Pancreas (tissue), 10 donors: ENCODE data around the gene AOC3. TPM values are rescaled to one million over a fixed set of nuclear protein-coding genes. Genes with fewer than 3 reads are reported as not detected.
A peak's percentile ranks its signal among the peaks of the same experiment; 100 is the strongest.
"Not testable (repeated sequence)": the region's sequence is repeated elsewhere in the genome, so short reads cannot be mapped to it uniquely, and the experiment has no call there.

Source experiments
- ATAC-seq, 4 donors: fragments of 200-7000 bp; cut with Tn5 transposase; one replicate each; pipeline versions ENCODE4 v1.8.0 to v1.9.1; 2020; ENCODE audit warnings: mild to moderate bottlenecking in 4 of 4, moderate library complexity in 4 of 4
- DNase-seq, 6 donors: peaks; one replicate each; pipeline ENCODE4 v3.0.0-alpha.2; 2020
- FAIRE-seq: peaks from 2 replicates; lab custom pipeline; 2012; peaks lifted over from hg19 to GRCh38; lab: Jason Lieb, UNC
- H3K27ac ChIP-seq, 4 donors: fragments of 200-600 bp; sonication (generic); 1 replicate in 3 of 4; 2 replicates in 1 of 4; pipeline versions ENCODE4 v1.5.0 to v1.8.0; 2020
- H3K27me3 ChIP-seq, 4 donors: fragments of 200-600 bp; one replicate each; pipeline ENCODE4 v1.8.0; 2021
- H3K36me3 ChIP-seq, 3 donors: fragments of 200-600 bp; sonication (generic) in 1 of 3; one replicate each; pipeline versions ENCODE4 v1.5.0 to v1.8.0; 2020 to 2021
- H3K4me1 ChIP-seq, 3 donors: fragments of 200-600 bp; one replicate each; pipeline ENCODE4 v1.8.0; 2021
- H3K4me3 ChIP-seq, 4 donors: fragments of 200-600 bp; sonication (generic) in 2 of 4; one replicate each; pipeline versions ENCODE4 v1.5.0 to v1.8.0; 2020 to 2021
- H3K9me3 ChIP-seq, 4 donors: fragments of 200-600 bp; one replicate each; pipeline ENCODE4 v1.8.0; 2021
- WGBS, 2 donors: extraction: QIAGEN DNeasy Blood & Tissue Kit; methylation state at CpG; one replicate each; pipeline ENCODE4 v1.1.7; 2013; 5-methylcytosine and 5-hydroxymethylcytosine counted together
- intact Hi-C, 3 donors: fragments of 100-400 bp; cut with DNase I; formaldehyde crosslinking; loops; one replicate each; pipeline versions ENCODE4 v1.11.1 to v1.14.2; 2022
- polyA plus RNA-seq, 2 donors: library from polyadenylated mRNA; stranded (reverse); fragments of 200-250 nt; gene quantifications; one replicate each; pipeline ENCODE4 v1.2.3, GENCODE V29; 2013
- total RNA-seq, 6 donors: library from RNA; stranded (reverse); fragmentation: NEBNext Ultra II Directional in 4 of 6; extraction: Animal tissue kit (Norgen Biotek cat#: 25700) in 4 of 6; gene quantifications; one replicate each; pipeline versions ENCODE4 v1.2.1 to v1.2.4, GENCODE V29; 2021 to 2023
- TF ChIP-seq, protein P1 (sequence below), 4 donors: fragments of 200-600 bp; sonication (generic) in 3 of 4; IDR thresholded peaks; one replicate each; pipeline versions ENCODE4 v1.5.0 to v1.8.0; 2021; ENCODE audit warnings: antibody characterized with exemption in 4 of 4
- donor health status: healthy with polysubstance abuse.
- donor health status: DM: no; HTN: no; CAD: no; lungs with moderate emphysema.
- donor health status: DM: no; HTN: no; CAD: no.
- donor health status: control.
- donor health status: control.
- donor health status: Bipolar disorder and iron deficiency.
- donor health status: DM: yes; HTN: yes; CAD: no.
- donor health status: DM: no; HTN: no; CAD: no.
- donor health status: DM: no; HTN: no; CAD: no.
- donor health status: DM: yes; HTN: yes; CAD: no.

The AOC3 gene
- total and polyA plus RNA-seq, 8 donors, result 1.9 to 11.3 (median 7.4) TPM

DNA sequence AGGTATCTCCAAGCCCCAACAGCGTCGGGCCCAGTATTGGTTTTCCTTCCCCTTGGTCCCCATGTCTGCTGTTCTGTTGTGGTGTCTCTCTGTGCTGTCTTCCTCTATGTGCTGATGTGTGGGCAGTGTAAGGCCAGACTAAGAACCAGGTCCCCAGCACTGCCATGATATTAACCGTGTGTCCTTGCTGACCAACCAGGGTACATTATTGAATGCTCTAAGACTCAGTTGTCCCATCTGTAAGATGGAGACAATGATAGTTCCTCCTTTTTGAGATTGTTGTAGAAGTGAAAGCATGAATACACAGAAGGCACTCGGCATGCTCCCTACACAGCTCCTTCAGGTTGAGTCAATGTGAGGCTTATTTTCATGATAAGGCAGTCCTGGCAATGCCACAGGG, 20.6 kb downstream of the AOC3 start:
- Histone ChIP-seq H3K4me1 (peaks cover 0 to 7% (median 1%) of the 10 kb centered on the region in 3 donors), H3K36me3 (no peaks in the 10 kb centered on the region), H3K4me3 (no peak overlapping the region), H3K27me3 (no peaks in the 10 kb centered on the region), H3K9me3 (no peaks in the 10 kb centered on the region), H3K27ac (no peak overlapping the region)
- WGBS, 2 donors, result 94% methylated on average over 4 of the region's 4 CpGs
- intact Hi-C loops, result no loop called here
- TF ChIP-seq, protein P1, sequence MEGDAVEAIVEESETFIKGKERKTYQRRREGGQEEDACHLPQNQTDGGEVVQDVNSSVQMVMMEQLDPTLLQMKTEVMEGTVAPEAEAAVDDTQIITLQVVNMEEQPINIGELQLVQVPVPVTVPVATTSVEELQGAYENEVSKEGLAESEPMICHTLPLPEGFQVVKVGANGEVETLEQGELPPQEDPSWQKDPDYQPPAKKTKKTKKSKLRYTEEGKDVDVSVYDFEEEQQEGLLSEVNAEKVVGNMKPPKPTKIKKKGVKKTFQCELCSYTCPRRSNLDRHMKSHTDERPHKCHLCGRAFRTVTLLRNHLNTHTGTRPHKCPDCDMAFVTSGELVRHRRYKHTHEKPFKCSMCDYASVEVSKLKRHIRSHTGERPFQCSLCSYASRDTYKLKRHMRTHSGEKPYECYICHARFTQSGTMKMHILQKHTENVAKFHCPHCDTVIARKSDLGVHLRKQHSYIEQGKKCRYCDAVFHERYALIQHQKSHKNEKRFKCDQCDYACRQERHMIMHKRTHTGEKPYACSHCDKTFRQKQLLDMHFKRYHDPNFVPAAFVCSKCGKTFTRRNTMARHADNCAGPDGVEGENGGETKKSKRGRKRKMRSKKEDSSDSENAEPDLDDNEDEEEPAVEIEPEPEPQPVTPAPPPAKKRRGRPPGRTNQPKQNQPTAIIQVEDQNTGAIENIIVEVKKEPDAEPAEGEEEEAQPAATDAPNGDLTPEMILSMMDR (IDR thresholded peaks at IDR 0.05), result no peak
- ATAC-seq (no peak), DNase-seq (no peak), FAIRE-seq (no peak)

DNA sequence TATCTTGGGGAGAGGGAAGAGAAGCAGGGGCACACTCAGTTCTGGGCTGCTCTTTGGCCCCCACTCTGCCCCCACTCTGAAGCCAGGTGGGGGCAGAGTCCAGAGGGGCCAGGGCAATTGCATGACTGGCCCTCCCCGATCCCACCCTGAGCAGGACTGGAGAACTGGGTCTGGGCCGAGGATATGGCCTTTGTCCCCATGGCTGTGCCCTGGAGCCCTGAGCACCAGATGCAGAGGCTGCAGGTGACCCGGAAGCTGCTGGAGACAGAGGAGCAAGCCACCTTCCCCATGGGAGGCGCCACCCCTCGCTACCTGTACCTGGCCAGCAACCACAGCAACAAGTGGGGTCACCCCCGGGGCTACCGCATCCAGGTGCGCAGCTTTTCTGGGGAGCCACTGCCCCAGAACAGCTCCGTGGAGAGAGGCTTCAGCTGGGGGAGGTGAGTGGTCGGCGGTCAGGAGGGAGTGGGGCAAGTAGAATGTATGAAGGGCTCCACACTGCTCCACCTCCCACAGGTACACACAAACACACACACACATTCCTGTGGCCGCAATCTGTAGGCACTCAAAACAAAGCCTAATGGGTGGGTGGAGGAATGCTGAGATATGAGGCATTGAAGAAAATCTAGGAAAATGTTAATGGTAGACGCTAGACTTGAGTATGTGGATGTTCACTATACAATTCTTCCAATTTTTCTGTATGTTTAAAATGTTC, 21.4 kb downstream of the AOC3 start:
- 92 to 95% methylated on average over 13 of the region's 13 CpGs for WGBS, 2 donors
- FAIRE-seq (no peak), DNase-seq (no peak), ATAC-seq (no peak)
- H3K36me3 ChIP-seq, result no peaks in the 10 kb centered on the region
- no peaks in the 10 kb centered on the region for H3K27me3 ChIP-seq
- no peaks in the 10 kb centered on the region for H3K4me1 ChIP-seq
- no peaks in the 10 kb centered on the region for H3K9me3 ChIP-seq
- no peak overlapping the region for H3K4me3 ChIP-seq
- intact Hi-C loops, result no loop called here
- no peak overlapping the region for H3K27ac ChIP-seq
- TF ChIP-seq, protein P1 (IDR thresholded peaks at IDR 0.05), result no peak

DNA sequence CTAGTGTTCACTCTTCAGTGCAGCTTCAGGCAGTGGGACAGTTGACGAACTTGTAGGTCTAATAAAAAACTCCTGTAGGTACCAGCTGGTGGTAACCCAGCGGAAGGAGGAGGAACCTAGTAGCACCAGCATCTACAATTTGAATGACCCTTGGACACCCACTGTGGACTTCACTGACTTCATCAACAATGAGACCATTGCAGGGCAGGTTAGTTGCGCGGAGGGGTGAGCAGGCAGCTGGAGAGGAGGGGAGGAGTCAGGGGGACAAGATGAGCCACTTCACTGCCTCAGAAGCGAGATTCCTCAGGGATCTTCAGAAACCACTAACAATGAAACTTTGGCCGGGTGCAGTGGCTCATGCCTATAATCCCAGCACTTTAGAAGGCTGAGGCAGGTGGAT, 22.3 kb downstream of the AOC3 start:
- H3K36me3 ChIP-seq, result no peaks in the 10 kb centered on the region
- no peaks in the 10 kb centered on the region for H3K4me1 ChIP-seq
- no peak overlapping the region for H3K27ac ChIP-seq
- no peak for FAIRE-seq
- no peaks in the 10 kb centered on the region for H3K9me3 ChIP-seq
- DNase-seq, result no peak
- intact Hi-C loops, result no loop called here
- 90 to 92% methylated on average over 6 of the region's 6 CpGs for WGBS, 2 donors
- H3K4me3 ChIP-seq, result no peak overlapping the region
- TF ChIP-seq, protein P1 (IDR thresholded peaks at IDR 0.05), result no peak
- no peaks in the 10 kb centered on the region for H3K27me3 ChIP-seq
- no peak for ATAC-seq

DNA sequence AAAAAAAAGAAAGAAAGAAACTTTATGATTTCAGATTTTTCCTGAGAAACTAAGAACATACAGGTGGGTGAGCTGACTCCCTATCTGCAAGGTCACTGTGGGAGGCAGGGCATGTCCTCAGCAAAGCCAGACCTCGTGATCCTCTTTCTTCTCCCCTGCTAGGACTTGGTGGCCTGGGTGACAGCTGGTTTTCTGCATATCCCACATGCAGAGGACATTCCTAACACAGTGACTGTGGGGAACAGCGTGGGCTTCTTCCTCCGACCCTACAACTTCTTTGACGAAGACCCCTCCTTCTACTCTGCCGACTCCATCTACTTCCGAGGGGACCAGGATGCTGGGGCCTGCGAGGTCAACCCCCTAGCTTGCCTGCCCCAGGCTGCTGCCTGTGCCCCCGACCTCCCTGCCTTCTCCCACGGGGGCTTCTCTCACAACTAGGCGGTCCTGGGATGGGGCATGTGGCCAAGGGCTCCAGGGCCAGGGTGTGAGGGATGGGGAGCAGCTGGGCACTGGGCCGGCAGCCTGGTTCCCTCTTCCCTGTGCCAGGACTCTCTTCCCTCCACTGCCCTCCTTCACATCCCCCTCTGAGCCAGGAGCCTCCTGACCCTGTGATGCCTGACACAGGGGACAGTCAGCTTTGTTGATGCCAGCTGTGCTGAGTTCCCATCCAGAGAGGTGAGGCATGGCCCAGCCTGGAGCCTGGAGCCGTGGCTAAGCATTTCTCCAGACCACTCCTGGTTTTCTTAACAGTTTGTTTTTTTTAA, 23.1 kb downstream of the AOC3 start:
- peak in 1 of 4 donors; percentile 9 for ATAC-seq
- H3K27ac ChIP-seq, H3K36me3 ChIP-seq, FAIRE-seq, intact Hi-C loops, H3K9me3 ChIP-seq, H3K4me1 ChIP-seq, H3K27me3 ChIP-seq, DNase-seq, H3K4me3 ChIP-seq: not testable (repeated sequence)
- WGBS, 2 donors, result 82 to 92% methylated on average over 5 to 9 of the region's 12 CpGs

DNA sequence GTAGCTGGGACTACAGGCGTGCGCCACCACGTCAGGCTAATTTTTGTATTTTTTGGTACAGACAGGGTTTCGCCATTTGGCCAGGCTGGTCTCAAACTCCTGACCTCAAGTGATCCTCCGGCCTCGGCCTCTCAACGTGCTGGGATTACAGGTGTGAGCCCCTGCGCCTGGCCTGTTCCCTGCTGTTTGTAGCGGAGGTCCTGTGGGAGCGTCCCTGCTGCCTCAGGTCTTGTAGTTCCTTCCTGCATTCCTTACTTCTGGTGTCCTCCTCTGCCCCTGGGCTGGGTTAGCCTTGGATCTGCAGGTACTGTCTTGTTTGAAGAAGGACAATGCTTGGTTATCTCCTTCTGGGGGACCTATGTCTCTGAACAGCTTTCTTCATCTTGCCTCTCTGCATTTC, 26.0 kb downstream of the AOC3 start:
- Histone ChIP-seq H3K27ac (no peak overlapping the region), H3K4me1 (no peaks in the 10 kb centered on the region), H3K36me3 (no peaks in the 10 kb centered on the region), H3K9me3 (no peaks in the 10 kb centered on the region), H3K27me3 (no peaks in the 10 kb centered on the region), H3K4me3 (no peak overlapping the region)
- no peak for ATAC-seq
- DNase-seq, result no peak
- no peak for FAIRE-seq
- intact Hi-C loops, result no loop called here
- TF ChIP-seq, protein P1 (IDR thresholded peaks at IDR 0.05), result no peak
- 96% methylated on average over 10 of the region's 10 CpGs for WGBS, 2 donors
